OCI-LY1 (cell line): ENCODE results near the gene OR52A5.

ENCODE experiments used
- H2AFZ ChIP-seq: fragments of 200-600 bp; sonication (generic), shearing (Covaris generic); 2 replicates; pipeline ENCODE4 v1.6.0; 2014; ENCODE audit warnings: antibody characterized with exemption, mild to moderate bottlenecking, low read length
- H3F3A ChIP-seq: fragments of 200-600 bp; sonication (generic), shearing (Covaris generic); 2 replicates; pipeline ENCODE4 v1.6.0; 2014; ENCODE audit warnings: mild to moderate bottlenecking, antibody characterized with exemption, low read length, moderate library complexity; ENCODE audit not compliant: insufficient read depth
- H3K27ac ChIP-seq: fragments of 200-600 bp; sonication (generic); 2 replicates; pipeline ENCODE4 v1.5.1; 2014; ENCODE audit warnings: low read length, mixed run types, mild to moderate bottlenecking, low read depth; ENCODE audit not compliant: poor library complexity, severe bottlenecking
- H3K27me3 ChIP-seq: fragments of 200-600 bp; sonication (generic); 2 replicates; pipeline ENCODE4 v1.6.0; 2014; ENCODE audit warnings: antibody characterized with exemption, mild to moderate bottlenecking, low read length, moderate library complexity; ENCODE audit not compliant: insufficient read depth
- H3K36me3 ChIP-seq: fragments of 200-600 bp; sonication (generic); 2 replicates; pipeline ENCODE4 v1.6.1; 2014; ENCODE audit warnings: mild to moderate bottlenecking, antibody characterized with exemption, low read length, moderate library complexity, mixed read lengths; ENCODE audit not compliant: insufficient read depth
- H3K4me1 ChIP-seq: fragments of 200-600 bp; sonication (generic); 2 replicates; pipeline ENCODE4 v1.5.1; 2014; ENCODE audit warnings: mild to moderate bottlenecking, low read length, moderate library complexity; ENCODE audit not compliant: insufficient read depth, severe bottlenecking
- H3K4me2 ChIP-seq: fragments of 200-600 bp; sonication (generic), shearing (Covaris generic); 2 replicates; pipeline ENCODE4 v1.6.1; 2014; ENCODE audit warnings: low read length
- H3K4me3 ChIP-seq: fragments of 200-600 bp; sonication (generic); 2 replicates; pipeline ENCODE4 v1.5.1; 2014; ENCODE audit warnings: low read length, low read depth, mild to moderate bottlenecking, mixed read lengths; ENCODE audit not compliant: poor library complexity, severe bottlenecking
- H3K79me2 ChIP-seq: fragments of 200-600 bp; shearing (Covaris generic); 2 replicates; pipeline ENCODE4 v1.6.1; 2016; ENCODE audit warnings: mixed run types, low read length, mixed read lengths; ENCODE audit not compliant: insufficient read depth
- H3K9ac ChIP-seq: fragments of 200-600 bp; sonication (generic), shearing (Covaris generic); 2 replicates; pipeline ENCODE4 v1.6.1; 2014; ENCODE audit warnings: mild to moderate bottlenecking, low read length, mixed read lengths
- H3K9me2 ChIP-seq: fragments of 200-600 bp; sonication (generic), shearing (Covaris generic); 2 replicates; pipeline ENCODE4 v1.6.1; 2014; ENCODE audit warnings: low read depth, mild to moderate bottlenecking, low read length, mixed read lengths
- H3K9me3 ChIP-seq: fragments of 200-600 bp; shearing (Covaris generic); 2 replicates; pipeline ENCODE4 v1.6.1; 2014; ENCODE audit warnings: low read length, mixed read lengths
- H4K20me1 ChIP-seq: fragments of 200-600 bp; sonication (generic), shearing (Covaris generic); 2 replicates; pipeline ENCODE4 v1.6.0; 2016; ENCODE audit warnings: mild to moderate bottlenecking, low read length; ENCODE audit not compliant: insufficient read depth
- CTCF ChIP-seq: fragments of 200-600 bp; sonication (generic), shearing (Covaris generic); IDR thresholded peaks from 2 replicates; pipeline ENCODE4 v1.5.1; 2017; ENCODE audit warnings: mild to moderate bottlenecking, antibody characterized with exemption, low read length, moderate library complexity, mixed read lengths
- EZH2 ChIP-seq: fragments of 200-600 bp; sonication (generic), shearing (Covaris generic); IDR thresholded peaks from 2 replicates; pipeline ENCODE4 v1.8.0; 2017; ENCODE audit warnings: borderline replicate concordance, mixed run types, mild to moderate bottlenecking, antibody characterized with exemption, low read length, moderate library complexity, mixed read lengths

The OR52A5 gene

GRCh38 chr11:5102246-5102645, 35.9 kb downstream of the OR52A5 start:
- no peak overlapping the region for H3K4me2 ChIP-seq
- TF ChIP-seq EZH2 (no peak), CTCF (no peak)
- no peaks in the 10 kb centered on the region for H3K9me3 ChIP-seq
- no peaks in the 10 kb centered on the region for H3K4me1 ChIP-seq
- H3K9me2 ChIP-seq = no peaks in the 10 kb centered on the region
- H3K4me3 ChIP-seq = no peak overlapping the region
- H3K9ac ChIP-seq = no peak overlapping the region
- no peak overlapping the region for H3K27ac ChIP-seq
- no peaks in the 10 kb centered on the region for H3K27me3 ChIP-seq
- no peaks in the 10 kb centered on the region for H3K36me3 ChIP-seq
- no peaks in the 10 kb centered on the region for H3K79me2 ChIP-seq
- H2AFZ ChIP-seq = no peak overlapping the region
- no peaks in the 10 kb centered on the region for H3F3A ChIP-seq
- H4K20me1 ChIP-seq = no peaks in the 10 kb centered on the region

GRCh38 chr11:5096011-5096410, 42.1 kb downstream of the OR52A5 start:
- no peak for TF ChIP-seq EZH2
- TF ChIP-seq CTCF = no peak
- Histone ChIP-seq H3K9me3 (no peaks in the 10 kb centered on the region), H3K79me2 (no peaks in the 10 kb centered on the region), H3K9ac (no peak overlapping the region), H4K20me1 (no peaks in the 10 kb centered on the region), H3F3A (no peaks in the 10 kb centered on the region), H3K27ac (no peak overlapping the region), H3K4me2 (no peak overlapping the region), H3K4me3 (no peak overlapping the region), H3K36me3 (no peaks in the 10 kb centered on the region), H3K9me2 (no peaks in the 10 kb centered on the region), H3K4me1 (no peaks in the 10 kb centered on the region), H3K27me3 (no peaks in the 10 kb centered on the region), H2AFZ (no peak overlapping the region)

DNA sequence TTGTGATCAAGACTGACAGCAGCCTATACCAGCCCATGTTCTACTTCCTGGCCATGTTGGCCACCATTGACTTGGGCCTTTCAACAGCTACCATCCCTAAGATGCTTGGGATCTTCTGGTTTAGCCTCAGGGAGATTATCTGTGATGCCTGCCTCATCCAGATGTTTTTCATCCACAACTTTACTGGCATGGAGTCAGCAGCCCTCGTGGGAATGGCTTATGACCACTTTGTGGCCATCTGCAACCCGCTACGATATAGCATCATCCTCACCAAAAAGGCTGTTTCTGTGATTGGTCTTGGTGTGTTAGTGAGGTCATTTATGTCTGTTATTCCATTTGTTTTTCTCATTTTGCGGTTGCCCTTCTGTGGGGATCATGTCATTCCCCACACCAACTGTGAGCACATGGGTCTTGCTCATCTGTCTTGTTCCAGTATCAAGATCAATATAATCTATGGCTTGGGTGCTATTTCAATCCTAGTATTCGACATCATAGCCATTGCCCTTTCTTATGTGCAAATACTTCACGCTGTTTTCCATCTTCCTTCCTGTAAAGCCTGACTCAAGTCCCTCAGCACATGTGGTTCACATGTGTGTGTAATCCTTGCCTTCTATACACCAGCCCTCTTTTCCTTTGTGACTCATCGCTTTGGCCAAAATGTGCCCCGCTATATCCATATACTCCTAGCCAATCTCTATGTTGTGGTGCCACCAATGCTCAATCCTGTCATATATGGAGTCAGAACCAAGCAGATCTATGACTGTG, 45.2 kb downstream of the OR52A5 start:
- Histone ChIP-seq H3K9ac (no peak overlapping the region), H3K36me3 (no peaks in the 10 kb centered on the region), H4K20me1 (no peaks in the 10 kb centered on the region), H3F3A (no peaks in the 10 kb centered on the region), H3K9me3 (no peaks in the 10 kb centered on the region), H3K79me2 (no peaks in the 10 kb centered on the region), H3K9me2 (no peaks in the 10 kb centered on the region), H3K4me2 (no peak overlapping the region), H3K27ac (no peak overlapping the region), H3K4me1 (no peaks in the 10 kb centered on the region), H3K4me3 (no peak overlapping the region), H3K27me3 (no peaks in the 10 kb centered on the region), H2AFZ (no peak overlapping the region)
- TF ChIP-seq EZH2 (no peak), CTCF (no peak)
